HL-60 (cell line): ENCODE measurements around the gene NPR2.

Source experiments
- DNase-seq, 2 experiments: peaks; one replicate each; pipeline ENCODE4 v3.0.0-alpha.2; 2010 to 2020; ENCODE audit warnings: low read depth in 1 of 2, low spot score in 1 of 2
- H3K27ac ChIP-seq: fragments of 250-450 bp; sonication (Bioruptor Pico); replicated peaks from 2 replicates; pipeline ENCODE4 v1.5.1; 2020; ENCODE audit warnings: mild to moderate bottlenecking, moderate library complexity
- H3K27me3 ChIP-seq: fragments of 250-450 bp; sonication (Bioruptor Pico); 2 replicates; pipeline ENCODE4 v1.5.1; 2021; ENCODE audit warnings: mild to moderate bottlenecking, moderate library complexity; ENCODE audit not compliant: insufficient read depth, poor library complexity, severe bottlenecking
- H3K4me3 ChIP-seq: replicated peaks from 2 replicates; pipeline ENCODE4 v1.5.1; 2011; ENCODE audit warnings: mild to moderate bottlenecking, control low read depth, low read length; ENCODE audit not compliant: insufficient read depth
- CTCF ChIP-seq: IDR thresholded peaks from one replicate; pipeline ENCODE4 v1.5.1; 2011; ENCODE audit warnings: low read length, control low read depth, inconsistent platforms; ENCODE audit not compliant: insufficient read depth
- GABPA ChIP-seq: IDR thresholded peaks from 2 replicates; pipeline ENCODE4 v1.6.1; 2012; ENCODE audit warnings: low read depth
- POLR2AphosphoS5 ChIP-seq: IDR thresholded peaks from 2 replicates; pipeline ENCODE4 v1.6.1; 2012; ENCODE audit warnings: low read depth
- REST ChIP-seq: IDR thresholded peaks from 2 replicates; pipeline ENCODE4 v1.6.1; 2012; ENCODE audit warnings: low read depth; ENCODE audit not compliant: insufficient replicate concordance
- SPI1 ChIP-seq: IDR thresholded peaks from 2 replicates; pipeline ENCODE4 v1.6.1; 2012; ENCODE audit warnings: low read depth, mild to moderate bottlenecking, borderline replicate concordance

The NPR2 gene

GRCh38 chr9:35826071-35826701 is 34.8 kb downstream of the NPR2 start:
- H3K4me3 ChIP-seq = no peak overlapping the region
- no peaks in the 10 kb centered on the region for H3K27me3 ChIP-seq
- peak; percentile 31 to 49 for DNase-seq
- no peak overlapping the region for H3K27ac ChIP-seq
- TF ChIP-seq SPI1 (no peak), CTCF (peak; percentile 53)

DNA sequence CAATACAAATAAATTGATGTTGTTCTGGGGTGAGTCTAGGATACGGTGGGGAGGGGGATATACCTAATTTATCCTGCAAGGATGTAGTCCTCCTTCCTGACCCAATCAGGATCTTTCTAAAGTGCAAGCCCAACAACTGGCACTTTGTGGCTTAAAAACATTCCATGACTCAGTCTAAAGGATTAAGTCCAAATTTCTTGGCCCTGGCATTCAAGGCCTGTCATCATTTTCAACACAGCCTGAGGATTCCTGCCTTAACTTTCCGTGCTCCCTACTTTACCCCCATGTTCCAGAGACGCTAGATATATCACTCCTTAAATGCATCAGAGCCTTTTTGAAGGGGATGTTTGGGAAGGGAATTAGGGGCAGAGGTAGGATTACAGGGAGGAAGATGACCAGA is 36.1 kb downstream of the NPR2 start:
- DNase-seq = no peak

DNA sequence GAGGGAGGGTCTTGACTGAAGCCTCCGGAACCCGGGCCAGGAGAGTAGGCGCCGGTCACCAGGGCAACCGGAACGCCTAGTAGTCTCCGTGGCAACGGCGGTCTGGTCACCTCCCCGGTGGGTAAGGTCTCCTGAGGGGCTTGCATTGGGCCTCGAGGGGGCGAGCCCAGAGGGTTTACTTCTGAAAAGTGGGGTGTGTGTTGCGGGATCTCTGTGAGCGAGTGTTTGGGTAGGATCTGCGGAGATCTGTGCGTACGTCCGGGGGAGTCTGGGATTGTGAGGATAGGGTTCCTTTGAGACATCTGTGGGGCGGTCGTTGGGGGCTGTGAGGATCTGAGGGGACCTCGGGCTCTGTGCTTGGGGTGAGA is 37.3 kb downstream of the NPR2 start, which contains the start of gene FAM221B:
TSS of gene FAM221B (minus strand) at position 17 of the 368 bp plus-strand sequence. CDS start 2,571 bp downstream, outside the sequence.
- peak within 1 kb of the TSS; percentile 55 for H3K4me3 ChIP-seq
- H3K27me3 ChIP-seq = no peaks in the 10 kb centered on the region
- DNase-seq = no peak
- no peak for TF ChIP-seq POLR2AphosphoS5
- no peak within 1 kb of the TSS for H3K27ac ChIP-seq

More for the DNA sequence above, 36.1 kb downstream of the NPR2 start:
- H3K27me3 ChIP-seq = no peaks in the 10 kb centered on the region
- no peak overlapping the region for H3K27ac ChIP-seq
- H3K4me3 ChIP-seq = no peak overlapping the region
- TF ChIP-seq GABPA = no peak
- TF ChIP-seq CTCF = no peak
- no peak for TF ChIP-seq POLR2AphosphoS5
- TF ChIP-seq REST = no peak
- no peak for TF ChIP-seq SPI1

- peak; percentile 63 to 87 for DNase-seq
- peak within 1 kb of the TSS; percentile 55 for H3K4me3 ChIP-seq
- TF ChIP-seq CTCF (no peak), SPI1 (no peak), REST (no peak), GABPA (no peak), POLR2AphosphoS5 (no peak)
- no peak within 1 kb of the TSS for H3K27ac ChIP-seq
- H3K27me3 ChIP-seq = no peaks in the 10 kb centered on the region
Observed at GRCh38 chr9:35829084-35829763, 37.8 kb downstream of the NPR2 start, which contains the start of gene TMEM8B. TSS of gene TMEM8B (plus strand) at chr9:35829228. CDS start at chr9:35829448, 220 bp downstream.
